Vagina (tissue), 2 donors: ENCODE results near the gene VTI1A.

Experiments
- POLR2A ChIP-seq, 2 donors: fragments of 450-650 bp; IDR thresholded peaks; one replicate each; pipeline ENCODE4 v1.6.1; 2017; ENCODE audit warnings: antibody characterized with exemption in 2 of 2, mild to moderate bottlenecking in 2 of 2, moderate library complexity in 2 of 2
- POLR2AphosphoS5 ChIP-seq, 2 donors: sonication (generic); formaldehyde crosslinking; IDR thresholded peaks; one replicate each; pipeline ENCODE4 v1.9.0; 2017; ENCODE audit warnings: antibody characterized with exemption in 2 of 2, mild to moderate bottlenecking in 2 of 2, low read depth in 1 of 2; ENCODE audit not compliant: insufficient read depth in 1 of 2
- TF ChIP-seq, protein P1 (sequence below), 3 experiments: fragments of 450-650 bp in 2 of 3; fragments of 200-600 bp in 1 of 3; sonication (generic) in 1 of 3; IDR thresholded peaks; one replicate each; pipeline ENCODE4 v1.5.1; 2017 to 2019; ENCODE audit warnings: antibody characterized with exemption in 3 of 3, mild to moderate bottlenecking in 2 of 3, moderate library complexity in 2 of 3

DNA sequence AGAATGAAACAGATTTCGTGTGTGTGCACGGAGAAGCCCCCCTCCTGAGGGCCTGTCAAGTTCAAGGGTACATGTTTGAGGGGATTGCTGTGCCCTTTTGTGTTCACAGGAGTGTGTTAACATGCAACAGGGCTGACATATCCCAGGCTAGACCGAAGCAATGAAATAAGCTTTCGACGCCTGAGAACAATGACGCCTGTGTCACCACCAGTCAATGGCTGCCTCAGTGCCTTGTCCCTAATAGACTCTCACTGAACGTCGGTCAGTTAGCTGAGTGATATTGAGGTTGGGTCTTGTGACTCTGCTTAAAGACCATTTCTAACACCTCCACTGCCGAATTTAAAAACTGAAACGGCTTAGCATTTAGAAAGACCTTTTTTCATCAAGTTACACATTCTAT, 327.8 kb downstream of the VTI1A start:
- TF ChIP-seq, protein P1, sequence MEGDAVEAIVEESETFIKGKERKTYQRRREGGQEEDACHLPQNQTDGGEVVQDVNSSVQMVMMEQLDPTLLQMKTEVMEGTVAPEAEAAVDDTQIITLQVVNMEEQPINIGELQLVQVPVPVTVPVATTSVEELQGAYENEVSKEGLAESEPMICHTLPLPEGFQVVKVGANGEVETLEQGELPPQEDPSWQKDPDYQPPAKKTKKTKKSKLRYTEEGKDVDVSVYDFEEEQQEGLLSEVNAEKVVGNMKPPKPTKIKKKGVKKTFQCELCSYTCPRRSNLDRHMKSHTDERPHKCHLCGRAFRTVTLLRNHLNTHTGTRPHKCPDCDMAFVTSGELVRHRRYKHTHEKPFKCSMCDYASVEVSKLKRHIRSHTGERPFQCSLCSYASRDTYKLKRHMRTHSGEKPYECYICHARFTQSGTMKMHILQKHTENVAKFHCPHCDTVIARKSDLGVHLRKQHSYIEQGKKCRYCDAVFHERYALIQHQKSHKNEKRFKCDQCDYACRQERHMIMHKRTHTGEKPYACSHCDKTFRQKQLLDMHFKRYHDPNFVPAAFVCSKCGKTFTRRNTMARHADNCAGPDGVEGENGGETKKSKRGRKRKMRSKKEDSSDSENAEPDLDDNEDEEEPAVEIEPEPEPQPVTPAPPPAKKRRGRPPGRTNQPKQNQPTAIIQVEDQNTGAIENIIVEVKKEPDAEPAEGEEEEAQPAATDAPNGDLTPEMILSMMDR (IDR thresholded peaks at IDR 0.05) = no peak
- TF ChIP-seq POLR2A (IDR thresholded peaks at IDR 0.05) = no peak
- TF ChIP-seq POLR2AphosphoS5 (IDR thresholded peaks at IDR 0.05; ENCODE audit: insufficient read depth in 1 of 2, low read depth in 1 of 2) = no peak
